ENCODE data around the gene CHRNB4.

Gene CHRNB4

GRCh38 chr15:78642331-78642730 is 1.3 kb upstream of the CHRNB4 start:
- no peak for DNase-seq (ENCODE audit: low read depth, low spot score)
- no peaks in the 10 kb centered on the region for H3K9me3 ChIP-seq (ENCODE audit: low read depth, low read length)
- TF ChIP-seq POLR2AphosphoS5 (IDR thresholded peaks at IDR 0.05; ENCODE audit: borderline replicate concordance, low read depth, low read length) (no peak), FOXP2 (optimal IDR thresholded peaks at IDR 0.05; ENCODE audit: control extremely low read depth, extremely low read length, insufficient read depth) (no peak), EZH2 (IDR thresholded peaks at IDR 0.05) (no peak)
- no peaks in the 10 kb centered on the region for H3K36me3 ChIP-seq (ENCODE audit: insufficient read depth, low read length)
- no peak overlapping the region for H3K27ac ChIP-seq
- H3K9ac ChIP-seq (ENCODE audit: insufficient read length): no peak overlapping the region
- no peak overlapping the region for H3K4me3 ChIP-seq

GRCh38 chr15:78641749-78642275 is 802 bp upstream of the CHRNB4 start:
- DNase-seq (ENCODE audit: low read depth, low spot score): no peak
- Histone ChIP-seq H3K36me3 (ENCODE audit: insufficient read depth, low read length) (no peaks in the 10 kb centered on the region), H3K9me3 (ENCODE audit: low read depth, low read length) (no peaks in the 10 kb centered on the region), H3K4me3 (no peak overlapping the region), H3K27ac (no peak overlapping the region), H3K9ac (ENCODE audit: insufficient read length) (no peak overlapping the region)
- TF ChIP-seq POLR2AphosphoS5 (IDR thresholded peaks at IDR 0.05; ENCODE audit: borderline replicate concordance, low read depth, low read length) (no peak), FOXP2 (optimal IDR thresholded peaks at IDR 0.05; ENCODE audit: control extremely low read depth, extremely low read length, insufficient read depth) (no peak), EZH2 (IDR thresholded peaks at IDR 0.05) (no peak)

GRCh38 chr15:78640527-78641101 is 396 bp downstream of the CHRNB4 start:
- Histone ChIP-seq H3K9me3 (ENCODE audit: low read depth, low read length) (no peaks in the 10 kb centered on the region), H3K9ac (ENCODE audit: insufficient read length) (no peak overlapping the region), H3K27ac (no peak overlapping the region), H3K4me3 (peak overlapping the region; percentile 53), H3K36me3 (ENCODE audit: insufficient read depth, low read length) (no peaks in the 10 kb centered on the region)
- TF ChIP-seq POLR2AphosphoS5 (IDR thresholded peaks at IDR 0.05; ENCODE audit: borderline replicate concordance, low read depth, low read length): no peak
- no peak for DNase-seq (ENCODE audit: low read depth, low spot score)

DNA sequence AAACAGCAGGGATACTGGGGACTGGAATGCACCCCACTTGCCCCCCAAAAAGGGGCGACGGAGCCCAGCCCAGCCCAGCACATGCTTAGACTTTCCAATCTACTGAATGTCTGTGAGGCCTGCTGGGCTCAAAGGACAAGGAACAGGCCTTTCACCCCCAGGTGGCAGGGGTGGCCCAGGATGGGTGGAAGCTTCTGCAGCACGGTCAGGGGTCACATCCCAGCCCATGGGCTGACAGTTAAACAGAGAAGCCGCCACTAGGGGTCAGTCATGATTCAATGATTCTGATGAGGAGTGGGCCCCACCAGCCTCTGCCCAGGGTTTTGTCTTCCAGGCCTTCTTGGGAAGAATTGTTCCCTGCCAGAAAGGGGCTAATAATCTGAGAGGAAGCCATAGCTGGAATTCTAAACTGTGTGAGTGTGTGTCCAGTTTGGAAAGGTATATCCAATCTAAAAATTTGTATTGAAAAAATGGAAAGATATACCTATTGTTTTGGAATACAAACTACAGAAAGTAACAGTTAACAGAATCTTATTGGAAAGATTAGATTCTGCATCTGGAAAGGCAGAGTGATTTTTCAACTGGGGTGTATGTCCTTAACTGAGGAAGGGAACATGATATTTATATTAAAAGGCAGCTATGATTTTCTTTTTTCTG is 2.2 kb downstream of the CHRNB4 start:
- TF ChIP-seq POLR2AphosphoS5 (IDR thresholded peaks at IDR 0.05; ENCODE audit: borderline replicate concordance, low read depth, low read length) (no peak), EZH2 (IDR thresholded peaks at IDR 0.05) (no peak), FOXP2 (optimal IDR thresholded peaks at IDR 0.05; ENCODE audit: control extremely low read depth, extremely low read length, insufficient read depth) (no peak)
- Histone ChIP-seq H3K9me3 (ENCODE audit: low read depth, low read length) (no peaks in the 10 kb centered on the region), H3K9ac (ENCODE audit: insufficient read length) (no peak overlapping the region), H3K4me3 (no peak overlapping the region), H3K27ac (no peak overlapping the region), H3K36me3 (ENCODE audit: insufficient read depth, low read length) (no peaks in the 10 kb centered on the region)
- no peak for DNase-seq (ENCODE audit: low read depth, low spot score)

DNA sequence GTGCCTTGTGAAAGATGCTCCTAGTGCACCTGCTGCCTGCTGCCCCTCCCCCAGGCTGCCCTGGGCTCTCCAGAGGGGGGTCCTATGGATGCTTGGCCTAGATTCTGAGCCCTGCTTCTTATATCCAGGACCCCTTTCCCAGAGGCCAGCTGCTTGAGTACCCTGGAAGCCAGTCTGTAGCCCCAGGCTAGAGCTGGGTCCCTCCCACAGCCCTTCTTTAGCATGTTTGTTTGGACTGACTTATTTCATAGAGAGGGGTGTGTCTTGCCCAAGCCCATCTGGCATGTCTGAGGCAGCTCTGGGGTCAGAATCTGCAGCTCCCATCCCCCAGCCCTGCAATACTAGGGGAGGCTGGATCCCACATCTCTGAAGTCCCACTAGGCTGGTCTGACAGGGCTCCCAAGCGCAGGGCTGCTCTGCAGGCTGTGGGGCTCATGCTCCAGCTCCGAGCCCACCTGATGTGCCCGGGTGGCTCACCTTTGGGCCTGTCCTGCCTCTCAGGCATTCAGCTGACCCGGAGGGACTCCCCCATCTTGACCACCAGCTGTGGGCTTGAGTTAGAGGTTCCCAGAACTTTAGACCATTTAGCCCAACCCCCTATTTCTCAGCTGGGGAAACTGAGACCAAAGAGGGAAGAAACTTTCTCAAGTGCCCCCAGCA is 3.1 kb downstream of the CHRNB4 start:
- no peak for TF ChIP-seq FOXP2 (optimal IDR thresholded peaks at IDR 0.05; ENCODE audit: control extremely low read depth, extremely low read length, insufficient read depth)
- no peak for TF ChIP-seq POLR2AphosphoS5 (IDR thresholded peaks at IDR 0.05; ENCODE audit: borderline replicate concordance, low read depth, low read length)
- no peak for TF ChIP-seq EZH2 (IDR thresholded peaks at IDR 0.05)
- Histone ChIP-seq H3K36me3 (ENCODE audit: insufficient read depth, low read length) (no peaks in the 10 kb centered on the region), H3K9ac (ENCODE audit: insufficient read length) (no peak overlapping the region), H3K4me3 (no peak overlapping the region), H3K27ac (no peak overlapping the region), H3K9me3 (ENCODE audit: low read depth, low read length) (no peaks in the 10 kb centered on the region)
- no peak for DNase-seq (ENCODE audit: low read depth, low spot score)

- no peak overlapping the region for H3K4me3 ChIP-seq
- TF ChIP-seq POLR2AphosphoS5 (IDR thresholded peaks at IDR 0.05; ENCODE audit: borderline replicate concordance, low read depth, low read length) (no peak), EZH2 (IDR thresholded peaks at IDR 0.05) (no peak), FOXP2 (optimal IDR thresholded peaks at IDR 0.05; ENCODE audit: control extremely low read depth, extremely low read length, insufficient read depth) (no peak)
- no peak overlapping the region for H3K9ac ChIP-seq (ENCODE audit: insufficient read length)
- no peak for DNase-seq (ENCODE audit: low read depth, low spot score)
- H3K36me3 ChIP-seq (ENCODE audit: insufficient read depth, low read length): no peaks in the 10 kb centered on the region
- no peaks in the 10 kb centered on the region for H3K9me3 ChIP-seq (ENCODE audit: low read depth, low read length)
- H3K27ac ChIP-seq: no peak overlapping the region
These were observed 4.6 kb downstream of the CHRNB4 start for GRCh38 chr15:78636378-78636859.

GRCh38 chr15:78635346-78635745 is 5.7 kb downstream of the CHRNB4 start:
- Histone ChIP-seq H3K27ac (no peak overlapping the region), H3K4me3 (no peak overlapping the region), H3K9me3 (ENCODE audit: low read depth, low read length) (no peaks in the 10 kb centered on the region), H3K36me3 (ENCODE audit: insufficient read depth, low read length) (no peaks in the 10 kb centered on the region), H3K9ac (ENCODE audit: insufficient read length) (no peak overlapping the region)
- no peak for DNase-seq (ENCODE audit: low read depth, low spot score)
- TF ChIP-seq POLR2AphosphoS5 (IDR thresholded peaks at IDR 0.05; ENCODE audit: borderline replicate concordance, low read depth, low read length): no peak
- no peak for TF ChIP-seq FOXP2 (optimal IDR thresholded peaks at IDR 0.05; ENCODE audit: control extremely low read depth, extremely low read length, insufficient read depth)
- TF ChIP-seq EZH2 (IDR thresholded peaks at IDR 0.05): no peak

Measured in SK-N-MC (cell line).